Tibial nerve (tissue), 3 donors: ENCODE results near the gene ZNRD2.
A peak's percentile ranks its signal among the peaks of the same experiment; 100 is the strongest.

Experiments used
- CTCF ChIP-seq, 5 experiments: fragments of 200-600 bp in 3 of 5; fragments of 450-650 bp in 2 of 5; sonication (generic) in 3 of 5; IDR thresholded peaks; one replicate each; pipeline ENCODE4 v1.5.1; 2016 to 2019; ENCODE audit warnings: antibody characterized with exemption in 5 of 5, mild to moderate bottlenecking in 3 of 5, moderate library complexity in 2 of 5
- POLR2A ChIP-seq, 2 donors: fragments of 450-650 bp; IDR thresholded peaks; one replicate each; pipeline ENCODE4 v1.6.1; 2017; ENCODE audit warnings: antibody characterized with exemption in 2 of 2, mild to moderate bottlenecking in 2 of 2, moderate library complexity in 2 of 2

DNA sequence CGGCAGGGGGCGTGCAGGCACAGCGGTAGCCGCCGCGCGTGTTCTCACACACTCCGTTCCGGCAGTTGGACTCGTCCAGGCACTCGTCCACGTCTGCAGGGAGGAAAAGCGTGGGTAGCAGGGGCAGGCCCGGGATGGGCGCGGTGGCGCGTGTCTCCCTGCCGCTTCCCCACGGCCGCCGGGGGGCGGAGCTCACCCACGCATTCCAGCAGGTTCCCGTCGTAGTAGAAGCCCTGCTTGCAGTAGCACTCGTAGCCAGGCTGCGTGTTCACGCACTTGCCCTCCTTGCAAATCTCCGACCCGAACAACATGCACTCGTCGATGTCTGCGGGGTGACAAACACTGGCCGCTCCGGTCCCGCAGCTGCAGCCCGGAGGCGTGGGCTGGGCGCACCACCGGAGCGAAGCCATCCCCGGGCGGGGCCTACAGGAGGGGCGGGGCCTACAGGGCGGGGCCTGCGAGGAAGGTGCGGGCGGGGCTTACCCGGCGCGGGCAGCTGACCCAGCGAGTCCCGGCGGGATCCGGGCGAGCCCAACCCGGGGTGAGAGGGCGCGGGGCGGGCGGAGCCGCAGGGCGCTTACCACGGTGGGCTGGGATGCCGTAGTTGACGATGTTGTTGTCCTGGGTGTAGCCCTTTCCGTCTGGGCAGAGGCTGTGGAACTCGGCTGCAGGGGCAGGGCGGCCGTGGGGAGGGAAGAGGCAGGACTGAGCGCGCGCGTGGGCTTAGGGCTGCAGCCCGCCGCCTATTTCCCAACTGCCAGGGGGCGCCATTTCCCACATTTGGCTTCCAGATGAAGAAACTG, 29.8 kb upstream of the ZNRD2 start:
- peak; percentile 78 to 98 (median 86) for TF ChIP-seq CTCF (IDR thresholded peaks at IDR 0.05)
- TF ChIP-seq POLR2A (IDR thresholded peaks at IDR 0.05), result peak in 1 of 2 donors; percentile 61
